ENCODE data around the gene ZNF451. TPM values are rescaled to one million over a fixed set of nuclear protein-coding genes. Genes with fewer than 3 reads are reported as not detected.

ZNF451 gene
- total RNA-seq, 2 donors from 2014 or later = 58.1 to 72.5 TPM

- H3K9me3 Mint-ChIP-seq = no peaks in the 10 kb centered on the region
- Histone ChIP-seq H3K9ac (ENCODE audit: extremely low read depth, low read length, poor library complexity, severe bottlenecking) (no peak overlapping the region), H3K27ac (ENCODE audit: low read depth, low read length) (no peak overlapping the region), H3K27me3 (ENCODE audit: control insufficient read depth, insufficient read depth, low read length, poor library complexity, severe bottlenecking) (no peaks in the 10 kb centered on the region), H3K9me3 (ENCODE audit: control insufficient read depth, low read length) (no peaks in the 10 kb centered on the region), H3K36me3 (ENCODE audit: control insufficient read depth, insufficient read depth, low read length) (peaks cover 12% of the 10 kb centered on the region), H3K4me3 (ENCODE audit: low read length) (no peak overlapping the region), H3K4me1 (ENCODE audit: control insufficient read depth, insufficient read depth, low read length) (no peaks in the 10 kb centered on the region)
- H3K36me3 Mint-ChIP-seq (ENCODE audit: low read depth) = peaks cover 10% of the 10 kb centered on the region
- no peaks in the 10 kb centered on the region for H3K27me3 Mint-ChIP-seq (ENCODE audit: insufficient read depth)
- H3K27ac Mint-ChIP-seq = no peak overlapping the region
- DNase-seq = no peak
- no peak for TF ChIP-seq CTCF (conservative IDR thresholded peaks at IDR 0.05)
- 93 to 100% methylated on average over 2 of the region's 2 CpGs for WGBS, 2 experiments (ENCODE audit: insufficient coverage in 1 of 2, insufficient read length in 1 of 2)
- H3K4me3 Mint-ChIP-seq = no peak overlapping the region
- H3K4me1 Mint-ChIP-seq = peaks cover 7% of the 10 kb centered on the region
Observed at GRCh38 chr6:57207141-57207540, 117.2 kb downstream of the ZNF451 start.

- Histone ChIP-seq H3K9ac (ENCODE audit: extremely low read depth, low read length, poor library complexity, severe bottlenecking) (no peak overlapping the region), H3K4me3 (ENCODE audit: low read length) (no peak overlapping the region), H3K36me3 (ENCODE audit: control insufficient read depth, insufficient read depth, low read length) (peaks cover 12% of the 10 kb centered on the region), H3K9me3 (ENCODE audit: control insufficient read depth, low read length) (no peaks in the 10 kb centered on the region), H3K27ac (ENCODE audit: low read depth, low read length) (no peak overlapping the region), H3K27me3 (ENCODE audit: control insufficient read depth, insufficient read depth, low read length, poor library complexity, severe bottlenecking) (no peaks in the 10 kb centered on the region), H3K4me1 (ENCODE audit: control insufficient read depth, insufficient read depth, low read length) (no peaks in the 10 kb centered on the region)
- no peaks in the 10 kb centered on the region for H3K27me3 Mint-ChIP-seq (ENCODE audit: insufficient read depth)
- TF ChIP-seq CTCF (conservative IDR thresholded peaks at IDR 0.05) = no peak
- H3K4me3 Mint-ChIP-seq = no peak overlapping the region
- H3K36me3 Mint-ChIP-seq (ENCODE audit: low read depth) = peaks cover 10% of the 10 kb centered on the region
- WGBS, 2 experiments (ENCODE audit: insufficient coverage in 1 of 2, insufficient read length in 1 of 2) = 90 to 95% methylated on average over 3 to 4 of the region's 4 CpGs
- H3K27ac Mint-ChIP-seq = no peak overlapping the region
- H3K4me1 Mint-ChIP-seq = peaks cover 3% of the 10 kb centered on the region
- DNase-seq = no peak
- no peaks in the 10 kb centered on the region for H3K9me3 Mint-ChIP-seq
Observed at GRCh38 chr6:57207872-57208271, 117.9 kb downstream of the ZNF451 start.

- no peaks in the 10 kb centered on the region for H3K9me3 ChIP-seq (ENCODE audit: control insufficient read depth, low read length)
- no peaks in the 10 kb centered on the region for H3K27me3 ChIP-seq (ENCODE audit: control insufficient read depth, insufficient read depth, low read length, poor library complexity, severe bottlenecking)
- TF ChIP-seq CTCF (conservative IDR thresholded peaks at IDR 0.05) = no peak
- Mint-ChIP-seq H3K4me3 (no peak overlapping the region), H3K4me1 (peaks cover 3% of the 10 kb centered on the region), H3K36me3 (ENCODE audit: low read depth) (peaks cover 10% of the 10 kb centered on the region), H3K27me3 (ENCODE audit: insufficient read depth) (no peaks in the 10 kb centered on the region), H3K27ac (no peak overlapping the region), H3K9me3 (no peaks in the 10 kb centered on the region)
- H3K4me1 ChIP-seq (ENCODE audit: control insufficient read depth, insufficient read depth, low read length) = no peaks in the 10 kb centered on the region
- DNase-seq = no peak
- H3K27ac ChIP-seq (ENCODE audit: low read depth, low read length) = no peak overlapping the region
- H3K4me3 ChIP-seq (ENCODE audit: low read length) = no peak overlapping the region
- H3K9ac ChIP-seq (ENCODE audit: extremely low read depth, low read length, poor library complexity, severe bottlenecking) = no peak overlapping the region
- H3K36me3 ChIP-seq (ENCODE audit: control insufficient read depth, insufficient read depth, low read length) = peaks cover 12% of the 10 kb centered on the region
Observed at GRCh38 chr6:57209030-57209429, 119.0 kb downstream of the ZNF451 start.

All from endodermal cell (in vitro differentiated cells).